Activated naive CD4-positive, alpha-beta T cell (primary cell): ENCODE results near the gene TPP1.

Experiments
- DNase-seq, 4 experiments: peaks; one replicate each; lab custom pipeline; 2025; lab: John Stamatoyannopoulos, UW

Gene TPP1

DNA sequence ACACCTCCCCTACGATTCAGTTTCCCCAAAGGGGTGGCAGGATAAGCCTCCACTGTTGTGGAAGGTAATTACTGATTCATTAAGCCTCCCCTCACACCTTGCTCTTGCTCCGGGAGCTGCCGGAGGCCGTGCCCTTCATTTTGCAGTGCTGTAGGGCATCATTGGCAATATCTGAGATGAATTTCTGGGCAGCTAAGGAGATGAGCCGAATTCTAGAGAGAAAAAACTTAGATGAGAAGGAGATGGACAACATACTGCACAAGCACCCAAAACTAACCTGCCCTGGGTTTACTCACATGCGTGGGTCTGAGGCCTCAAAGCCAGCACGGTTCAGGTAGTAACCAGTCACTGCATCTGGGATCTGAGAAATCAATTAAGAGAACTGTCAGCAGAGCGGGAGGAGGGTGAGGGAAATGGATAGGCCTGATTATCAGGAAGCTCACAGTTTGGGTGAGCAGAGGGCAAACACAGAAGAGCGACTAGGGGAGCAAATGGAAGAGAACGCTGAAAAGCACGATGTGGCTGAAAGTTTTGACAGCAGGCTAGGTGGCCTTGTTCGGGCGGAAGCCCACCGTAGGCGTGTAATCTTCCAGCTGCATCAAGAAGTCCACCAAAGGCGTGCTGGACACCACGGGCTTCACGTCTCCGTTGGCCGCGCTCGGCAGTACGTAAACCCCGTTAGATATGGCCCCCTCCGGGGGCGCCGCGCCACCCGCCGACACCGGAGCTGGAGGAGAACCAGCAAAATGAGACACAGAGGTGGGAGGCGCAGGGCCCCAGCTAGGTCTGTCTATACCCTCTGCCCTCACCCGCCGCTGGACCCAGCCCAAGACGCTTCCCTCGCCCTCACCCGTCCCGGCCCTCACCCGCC, 7.9 kb downstream of the TPP1 start:
- DNase-seq = peak in 1 of 4 experiments; percentile 24

DNA sequence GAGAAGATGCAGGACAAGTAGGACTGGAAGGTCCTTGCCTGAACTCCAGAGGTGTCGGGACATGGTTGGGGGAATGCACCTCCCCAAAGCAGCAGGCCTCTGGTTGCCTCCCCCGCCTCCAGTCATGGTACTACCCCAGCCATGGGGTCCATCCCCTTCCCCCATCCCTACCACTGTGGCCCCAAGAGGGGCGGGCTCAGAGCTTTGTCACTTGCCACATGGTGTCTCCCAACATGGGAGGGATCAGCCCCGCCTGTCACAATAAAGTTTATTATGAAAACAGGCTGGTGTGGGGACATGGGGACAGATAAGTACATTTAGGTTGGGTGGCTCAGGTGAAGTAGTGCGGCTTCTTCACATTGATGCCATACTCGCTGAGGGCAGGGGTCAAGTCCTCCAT, 8.6 kb downstream of the TPP1 start:
- DNase-seq = no peak

DNA sequence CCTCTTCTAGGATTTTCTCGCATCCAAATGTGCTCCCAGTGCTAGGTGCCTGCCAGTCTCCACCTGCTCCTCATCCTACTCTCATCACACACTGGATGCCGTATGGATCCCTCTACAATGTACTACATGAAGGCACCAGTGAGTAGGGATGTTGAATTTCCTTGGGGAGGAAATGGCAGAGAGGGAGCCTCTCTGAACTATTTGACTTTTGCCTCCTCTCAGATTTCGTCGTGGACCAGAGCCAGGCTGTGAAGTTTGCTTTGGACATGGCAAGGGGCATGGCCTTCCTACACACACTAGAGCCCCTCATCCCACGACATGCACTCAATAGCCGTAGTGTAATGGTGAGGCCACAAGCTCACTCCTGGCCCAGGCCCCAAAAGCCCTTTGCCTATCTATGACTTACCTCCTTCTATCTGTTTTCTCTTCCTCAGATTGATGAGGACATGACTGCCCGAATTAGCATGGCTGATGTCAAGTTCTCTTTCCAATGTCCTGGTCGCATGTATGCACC, 9.7 kb downstream of the TPP1 start:
- no peak for DNase-seq

DNA sequence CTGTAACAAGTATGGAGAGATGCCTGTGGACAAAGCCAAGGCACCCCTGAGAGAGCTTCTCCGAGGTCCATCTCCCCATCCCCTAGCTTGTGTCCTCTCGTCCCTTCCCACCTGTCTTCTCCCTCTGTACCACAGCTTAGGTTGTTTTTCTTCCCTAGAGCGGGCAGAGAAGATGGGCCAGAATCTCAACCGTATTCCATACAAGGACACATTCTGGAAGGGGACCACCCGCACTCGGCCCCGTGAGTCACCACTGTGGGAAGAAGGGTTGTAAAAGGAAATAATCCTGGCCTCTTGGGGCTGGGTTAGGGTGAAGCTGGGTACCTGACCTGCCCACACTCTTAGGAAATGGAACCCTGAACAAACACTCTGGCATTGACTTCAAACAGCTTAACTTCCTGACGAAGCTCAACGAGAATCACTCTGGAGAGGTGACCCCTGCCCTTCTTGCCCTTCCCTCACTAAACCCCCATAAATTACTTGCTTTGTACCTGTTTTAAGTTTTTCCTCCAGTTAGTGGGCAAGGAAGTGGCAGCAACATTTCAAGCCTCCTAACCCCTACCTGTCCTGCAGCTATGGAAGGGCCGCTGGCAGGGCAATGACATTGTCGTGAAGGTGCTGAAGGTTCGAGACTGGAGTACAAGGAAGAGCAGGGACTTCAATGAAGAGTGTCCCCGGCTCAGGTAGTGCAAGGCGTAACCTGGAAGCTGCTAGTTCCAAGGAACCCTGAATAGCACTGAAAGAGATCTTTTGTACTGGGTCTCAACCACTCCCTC, 10.3 kb downstream of the TPP1 start:
- no peak for DNase-seq

DNA sequence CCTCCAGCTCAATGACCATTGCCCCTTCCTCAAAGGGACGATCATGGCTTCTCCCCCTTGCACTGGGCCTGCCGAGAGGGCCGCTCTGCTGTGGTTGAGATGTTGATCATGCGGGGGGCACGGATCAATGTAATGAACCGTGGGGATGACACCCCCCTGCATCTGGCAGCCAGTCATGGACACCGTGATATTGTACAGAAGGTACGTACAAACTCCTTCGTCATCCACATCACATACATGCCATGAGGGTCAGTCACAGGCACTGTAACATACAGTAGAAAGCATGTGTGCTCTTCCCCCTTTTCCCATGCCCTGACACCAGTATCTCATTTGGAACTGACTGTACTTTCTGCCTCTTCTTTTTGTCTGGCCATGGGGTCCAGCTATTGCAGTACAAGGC, 11.2 kb downstream of the TPP1 start:
- no peak for DNase-seq

DNA sequence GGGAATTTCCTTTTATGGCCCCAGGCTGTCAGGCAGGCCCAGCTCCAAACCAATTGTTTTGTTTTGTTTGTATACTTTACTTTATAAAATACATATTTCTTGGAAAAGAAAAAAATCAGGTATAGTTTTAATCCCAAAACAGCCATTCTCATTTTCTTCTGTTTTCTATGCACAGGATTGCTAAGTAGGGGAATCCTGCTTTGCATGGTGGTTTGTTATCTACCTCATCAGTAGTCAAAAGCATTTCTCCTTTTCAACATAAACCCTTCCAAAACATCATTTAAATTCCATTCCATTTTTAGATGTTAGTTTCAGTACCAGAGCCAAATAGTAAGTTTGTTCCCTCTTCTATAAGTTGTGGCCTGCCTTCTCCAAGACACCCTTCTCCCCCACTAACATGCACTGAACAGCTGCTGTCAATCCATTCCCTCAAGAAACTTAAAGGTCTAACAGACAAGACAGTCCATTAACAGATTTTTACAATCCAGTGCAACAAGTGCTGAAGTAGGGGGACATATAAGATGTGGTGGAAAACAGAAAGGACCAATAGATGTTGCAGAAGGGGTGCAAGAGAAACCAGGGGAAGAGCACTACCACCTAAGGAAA, 11.9 kb downstream of the TPP1 start:
- DNase-seq = no peak

DNA sequence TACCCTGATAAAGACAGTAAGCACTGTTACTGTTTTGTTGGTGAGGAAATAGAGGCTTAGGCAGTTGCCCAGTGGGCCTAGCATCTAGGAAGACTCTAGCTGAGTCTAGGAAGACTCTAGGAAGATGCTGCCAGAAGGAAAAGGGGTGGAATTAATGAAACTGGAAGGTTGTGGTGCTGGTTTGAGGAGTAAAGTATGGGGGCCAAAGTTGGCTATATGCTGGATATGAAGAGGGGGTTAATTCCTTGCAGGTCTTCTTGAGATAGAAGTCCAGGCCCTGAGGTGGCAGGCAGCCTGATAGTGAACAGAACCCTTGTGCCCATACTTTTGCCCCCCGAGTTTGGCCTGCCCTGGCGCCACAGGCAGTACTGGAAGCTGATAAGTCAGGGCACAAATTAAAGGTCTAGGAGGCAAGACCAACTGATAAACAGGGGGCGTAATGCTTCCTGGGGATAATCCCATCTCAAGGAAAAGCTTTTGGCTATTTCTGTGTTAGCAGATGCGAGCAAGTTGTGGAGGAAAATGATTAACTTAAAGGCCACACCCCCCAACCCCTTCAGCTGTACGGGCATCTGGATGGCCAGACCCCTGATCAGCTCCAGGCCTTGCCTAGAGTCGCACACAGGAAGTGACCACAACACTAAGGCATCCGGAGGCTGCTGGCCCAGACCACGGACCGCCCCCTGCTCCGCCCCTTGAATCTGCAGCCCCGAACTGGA, 12.6 kb downstream of the TPP1 start:
- DNase-seq = peak in 2 of 4 experiments; percentile 8 to 12

DNA sequence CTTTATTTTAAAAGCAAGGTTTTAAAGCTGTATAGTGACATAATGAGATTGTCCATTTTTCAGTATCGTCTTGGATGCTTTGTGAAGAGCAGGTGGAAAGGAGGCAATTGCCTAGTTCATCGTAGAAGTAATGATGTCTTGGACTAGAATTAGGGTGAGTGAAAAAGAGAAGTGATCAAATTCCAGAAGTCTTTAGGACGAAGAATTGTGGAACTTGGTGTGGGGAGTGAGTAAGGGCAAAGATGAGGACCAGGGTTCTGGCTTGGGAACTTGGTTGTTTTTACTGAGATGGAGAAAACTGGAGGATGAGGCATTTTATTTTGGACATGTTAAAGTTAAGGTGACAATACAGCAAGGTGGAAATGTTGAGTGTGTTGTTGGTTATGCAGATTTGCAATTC, 14.4 kb downstream of the TPP1 start:
- no peak for DNase-seq

DNA sequence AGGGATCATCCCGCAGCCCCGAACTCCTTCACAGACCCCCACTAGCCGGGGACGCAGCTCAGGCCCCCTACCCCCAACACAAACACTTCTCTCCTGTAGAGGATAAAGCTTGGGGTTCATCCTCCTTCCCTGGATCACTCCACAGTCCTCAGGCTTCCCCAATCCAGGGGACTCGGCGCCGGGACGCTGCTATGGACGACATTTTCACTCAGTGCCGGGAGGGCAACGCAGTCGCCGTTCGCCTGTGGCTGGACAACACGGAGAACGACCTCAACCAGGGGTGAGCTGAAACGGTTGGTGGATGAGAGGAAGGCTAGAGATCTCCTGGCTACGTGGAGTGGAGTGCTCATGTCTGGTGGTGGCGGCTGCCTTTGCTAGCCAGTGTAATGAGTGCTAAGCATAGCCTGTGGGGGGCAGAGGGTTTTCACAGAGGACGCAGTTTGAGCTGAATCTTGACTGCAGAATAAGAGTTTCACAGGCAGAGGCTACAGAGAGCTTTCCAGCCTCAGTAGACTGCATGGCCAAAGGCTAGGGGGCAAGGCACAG, 15.1 kb downstream of the TPP1 start:
- peak in 2 of 4 experiments; percentile 19 to 30 for DNase-seq

DNA sequence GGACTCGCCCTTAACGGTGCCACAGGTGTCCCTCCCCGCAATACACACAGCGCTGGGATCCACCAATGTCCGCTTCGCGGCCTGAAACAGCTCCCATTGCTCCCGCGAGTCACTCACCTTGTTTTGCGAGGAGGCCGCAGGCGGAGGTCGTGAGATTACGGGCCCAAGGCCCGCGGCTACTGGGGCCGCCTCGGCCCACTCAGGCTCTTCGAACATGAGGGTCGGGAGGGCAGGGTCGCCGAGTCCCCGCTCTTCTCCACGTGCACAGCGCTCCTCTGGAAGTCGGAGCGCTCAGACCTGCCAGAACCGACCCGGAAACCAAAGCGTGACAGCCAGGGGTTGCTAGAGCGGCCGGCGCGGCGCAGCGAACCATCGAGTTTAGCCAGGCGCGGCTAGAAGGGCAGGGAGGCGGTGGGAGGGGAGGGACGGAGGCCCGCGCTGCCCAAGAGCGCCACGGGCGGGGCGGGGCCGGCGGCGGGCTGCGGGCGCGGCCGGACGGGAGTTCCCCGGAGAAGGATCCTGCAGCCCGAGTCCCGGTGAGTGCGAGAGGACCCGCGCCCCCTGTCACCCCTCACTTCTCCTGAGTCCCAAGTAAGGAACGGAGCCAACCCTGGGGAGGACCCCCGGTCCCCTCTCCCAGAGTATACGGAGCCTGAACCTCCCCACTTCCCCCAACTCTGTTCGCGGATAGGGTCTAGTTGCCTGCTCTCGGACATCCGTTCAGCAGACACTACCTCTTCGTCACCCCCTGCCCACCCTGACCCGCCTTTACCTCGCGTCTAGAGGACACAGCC, 15.7 kb downstream of the TPP1 start, which contains the start of the genes ILK and RRP8:
TSS of gene ILK (plus strand) at position 488 of the 794 bp plus-strand sequence. CDS start 498 bp downstream, outside the sequence.
TSS of gene RRP8 (minus strand) at position 330 of the 794 bp plus-strand sequence. CDS start at position 216, 114 bp downstream.
- DNase-seq = peak; percentile 55 to 77 (median 64)

DNA sequence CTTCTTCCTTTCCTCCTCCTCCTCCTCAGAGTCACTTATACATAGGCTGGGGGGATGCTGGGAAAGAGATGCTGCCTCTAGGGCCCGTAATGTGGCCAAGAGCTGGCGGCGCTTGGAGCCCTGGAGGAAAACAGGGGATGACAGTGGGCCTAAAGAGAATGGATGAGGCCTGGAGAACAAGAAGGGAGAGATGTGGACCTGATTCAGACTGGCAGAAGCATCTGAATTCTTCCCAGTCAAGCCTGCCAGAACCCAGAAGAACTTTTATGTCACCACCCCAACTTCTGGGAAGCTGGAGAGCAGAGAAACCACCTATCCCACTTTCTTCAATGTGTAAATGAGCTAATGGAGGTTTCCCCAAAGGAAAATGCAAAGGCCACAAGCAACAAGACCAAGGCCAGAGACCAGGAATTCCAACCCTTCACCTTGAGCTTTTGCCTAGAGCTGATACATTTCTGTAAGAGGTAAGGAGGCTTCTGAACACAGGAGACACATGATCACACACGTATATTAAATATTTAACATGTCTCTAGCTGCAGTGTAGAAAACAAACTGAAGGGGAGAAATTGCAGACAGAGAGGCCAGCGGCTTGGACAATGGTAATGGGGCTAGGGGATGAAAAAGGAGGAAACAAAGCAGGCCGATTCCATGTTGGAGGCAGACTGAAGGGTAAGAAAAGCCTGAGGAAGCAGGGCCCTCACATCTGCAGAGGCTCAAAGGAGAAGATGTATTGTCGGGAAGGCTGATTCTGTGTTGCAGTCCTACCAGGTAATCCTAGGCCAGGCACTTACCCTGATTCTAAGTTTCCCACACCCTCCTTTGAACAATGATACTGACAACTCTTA, 16.9 kb downstream of the TPP1 start:
- DNase-seq = no peak

DNA sequence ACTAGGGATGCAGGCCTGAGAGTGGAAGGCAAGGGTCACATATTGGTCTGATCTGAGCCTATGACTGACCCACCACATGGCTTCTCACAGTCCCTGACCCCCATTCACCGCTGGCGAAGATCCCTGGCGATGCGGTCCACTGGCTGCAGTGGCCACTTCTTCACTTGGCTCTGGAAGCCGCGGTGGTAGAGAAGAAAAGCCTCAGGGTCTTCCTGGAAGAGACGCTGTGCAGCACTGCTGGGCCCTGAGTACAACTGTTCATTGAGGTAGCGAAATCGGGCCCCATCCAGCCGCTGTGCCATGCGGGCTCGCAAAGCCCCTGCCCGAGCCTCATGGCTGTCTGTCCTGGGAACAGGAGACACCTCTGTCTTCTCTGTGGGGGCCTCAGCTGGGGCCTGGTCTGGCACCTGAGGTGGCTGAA, 18.2 kb downstream of the TPP1 start:
- DNase-seq = no peak

DNA sequence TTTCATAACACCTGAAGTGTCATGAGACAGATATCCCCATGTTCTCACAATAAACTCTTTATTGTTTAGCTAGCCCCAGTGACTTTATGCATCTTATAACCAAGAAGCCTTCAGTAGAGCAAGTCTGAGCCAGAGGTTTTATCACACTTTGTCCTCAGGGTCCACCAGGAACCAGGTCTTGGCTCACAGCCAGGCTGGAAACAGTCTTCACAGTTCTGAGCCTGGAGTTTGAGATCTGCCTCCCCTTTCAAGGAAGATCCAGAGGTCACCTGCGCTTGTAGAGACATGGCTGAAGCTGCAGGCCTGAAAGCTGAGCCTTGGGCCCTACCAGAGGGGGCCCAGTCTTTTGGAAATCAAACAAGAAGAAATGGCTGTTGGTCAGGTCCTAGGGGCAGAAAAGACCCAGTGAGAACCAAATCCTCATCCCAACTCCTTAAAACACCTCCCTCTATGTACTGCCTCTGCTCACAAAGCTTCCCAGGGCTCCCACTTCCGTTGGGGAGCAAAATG, 19.3 kb downstream of the TPP1 start:
- DNase-seq = no peak

DNA sequence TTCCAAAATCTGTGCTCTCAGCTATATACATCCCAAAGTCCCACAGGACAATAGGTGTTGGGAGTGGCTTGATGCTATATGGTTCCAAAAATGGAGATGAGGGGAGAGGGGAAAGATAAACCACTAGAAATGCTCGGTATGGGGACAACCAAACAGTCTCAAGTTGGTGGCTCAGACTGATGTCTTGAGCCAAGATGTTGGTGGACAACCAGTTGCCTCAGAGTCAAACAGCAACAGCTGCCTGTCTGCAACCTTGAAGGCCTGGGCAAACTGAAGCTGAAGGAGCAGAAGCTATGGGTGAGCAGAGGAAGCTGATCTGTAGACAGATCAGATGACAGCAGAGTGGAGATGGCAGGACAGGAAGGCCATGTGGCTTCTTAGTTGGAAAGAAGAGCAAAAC, 19.8 kb downstream of the TPP1 start:
- DNase-seq = no peak

DNA sequence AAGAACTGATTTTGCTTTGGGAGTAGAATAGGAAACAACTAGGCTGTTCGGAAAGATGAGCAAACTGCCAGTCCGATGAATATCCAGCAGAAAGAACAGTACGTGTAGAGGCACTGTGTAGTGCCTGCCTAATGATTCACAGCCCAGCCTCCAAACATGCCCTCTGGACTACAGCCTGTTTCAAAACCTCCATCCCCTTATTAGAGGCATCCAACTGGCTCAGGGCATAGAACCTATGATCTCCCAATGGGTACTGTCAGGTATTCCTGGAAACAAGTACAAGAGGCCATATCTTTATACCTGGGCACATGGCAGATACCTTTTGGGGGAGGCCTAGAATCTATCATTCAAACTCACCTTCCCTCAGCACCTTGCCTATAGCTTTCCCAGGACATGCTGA, 20.7 kb downstream of the TPP1 start:
- DNase-seq = no peak

DNA sequence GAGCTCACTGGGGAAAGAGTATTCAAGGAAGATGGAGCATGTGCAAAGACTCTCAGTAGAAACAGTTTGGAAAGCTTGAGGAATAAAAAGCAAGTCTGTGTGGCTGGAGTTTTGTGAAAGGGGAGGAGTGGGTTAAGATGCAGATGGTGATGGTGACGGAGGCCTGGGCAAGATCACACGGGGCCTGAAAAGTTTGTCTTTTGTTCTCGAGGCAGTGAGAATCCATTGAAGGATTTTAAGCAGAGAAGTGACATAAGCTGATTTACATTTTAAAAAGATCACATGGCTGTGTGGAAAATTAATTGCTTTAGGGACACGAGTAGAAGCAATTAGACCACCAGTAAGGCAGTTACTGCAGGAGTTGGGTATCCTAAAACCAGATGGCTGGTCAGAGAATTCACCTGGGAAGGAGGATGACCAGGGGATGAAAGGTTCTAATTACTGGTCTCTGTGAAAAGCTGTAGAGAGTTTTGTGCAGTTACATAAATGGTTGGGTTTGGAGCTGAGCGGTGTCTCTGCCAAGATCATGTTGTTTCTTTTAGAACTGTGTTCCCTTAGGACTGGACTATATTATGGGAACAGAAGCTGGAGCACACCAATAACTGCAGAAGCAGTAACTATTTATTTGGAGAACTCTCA, 22.9 kb downstream of the TPP1 start:
- no peak for DNase-seq

DNA sequence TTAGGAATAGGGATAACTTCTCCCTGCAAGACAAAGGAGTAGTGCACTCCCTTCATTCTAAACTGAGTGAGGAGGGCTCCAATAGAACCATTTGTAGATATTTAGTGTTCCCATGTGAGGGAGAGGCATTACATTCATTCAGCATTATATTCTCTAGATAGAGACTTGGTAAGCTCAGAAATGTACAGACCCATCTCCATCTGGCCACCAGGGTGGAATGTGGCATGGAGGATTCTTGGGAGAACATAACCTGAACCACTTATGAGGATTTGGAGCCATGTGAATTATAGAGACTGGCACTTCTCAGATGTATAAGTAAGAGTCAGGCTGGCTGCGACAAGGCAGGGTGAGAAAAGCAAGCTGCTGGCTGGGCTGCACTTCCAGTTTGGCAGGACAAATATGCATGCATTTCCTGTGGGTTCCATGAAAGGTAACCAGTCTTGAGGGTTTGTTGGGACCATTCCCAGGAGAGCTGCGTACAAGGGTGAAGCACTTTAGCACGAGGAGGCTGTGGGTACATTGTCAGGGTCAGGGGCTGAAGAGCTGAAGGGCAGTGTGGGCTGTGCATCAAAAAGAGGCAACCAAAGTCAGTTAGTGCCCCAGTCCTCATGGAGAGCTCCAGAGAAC, 25.0 kb downstream of the TPP1 start:
- no peak for DNase-seq

DNA sequence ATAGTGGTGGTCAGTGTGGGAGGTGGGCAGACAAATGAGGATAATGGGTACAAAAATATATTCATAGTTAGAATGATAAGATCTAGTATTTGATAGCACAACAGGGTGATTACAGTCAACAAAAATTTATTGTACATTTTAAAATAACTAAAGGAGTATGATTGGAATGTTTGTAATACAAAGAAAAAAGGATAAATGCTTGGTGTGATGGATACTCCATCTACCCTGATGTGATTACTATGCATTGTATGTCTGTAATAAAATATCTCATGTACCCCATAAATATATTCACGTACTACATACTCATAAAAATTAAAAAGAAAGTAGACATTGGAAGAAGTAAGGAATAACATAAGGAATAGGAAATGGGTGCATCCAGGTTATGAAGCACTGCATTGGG, 31.2 kb downstream of the TPP1 start:
- no peak for DNase-seq
